CD4-positive, alpha-beta T cell treated with Interleukin-15 for 4 hours (primary cell): ENCODE data around the gene ALK.

Experiments used
- DNase-seq: peaks from one replicate; pipeline ENCODE4 v3.0.0-alpha.2; 2020; ENCODE audit warnings: low spot score

Gene ALK

DNA sequence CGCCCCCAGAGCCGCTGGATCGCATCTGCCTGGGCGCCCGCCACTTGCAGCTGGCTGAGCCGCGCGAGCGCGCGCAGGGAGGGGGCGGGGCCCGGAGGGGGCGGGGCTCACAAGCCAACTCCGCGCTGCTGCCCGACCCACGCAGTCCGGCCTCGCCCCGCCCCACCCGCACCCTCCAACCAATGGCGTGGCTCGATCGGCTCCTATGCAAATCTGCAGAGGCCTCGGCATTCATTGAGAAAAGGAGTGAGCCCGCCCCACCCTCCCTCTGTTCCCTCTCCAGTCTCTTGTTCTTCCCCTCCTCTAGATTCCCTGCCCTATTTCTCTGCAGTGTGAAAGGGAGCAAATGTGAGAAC, at the start of gene ALK:
Gene ALK (minus strand): TSS at position 27 of the 356 bp plus-strand sequence. CDS start 927 bp downstream, outside the sequence.
- DNase-seq: peak; percentile 24

DNA sequence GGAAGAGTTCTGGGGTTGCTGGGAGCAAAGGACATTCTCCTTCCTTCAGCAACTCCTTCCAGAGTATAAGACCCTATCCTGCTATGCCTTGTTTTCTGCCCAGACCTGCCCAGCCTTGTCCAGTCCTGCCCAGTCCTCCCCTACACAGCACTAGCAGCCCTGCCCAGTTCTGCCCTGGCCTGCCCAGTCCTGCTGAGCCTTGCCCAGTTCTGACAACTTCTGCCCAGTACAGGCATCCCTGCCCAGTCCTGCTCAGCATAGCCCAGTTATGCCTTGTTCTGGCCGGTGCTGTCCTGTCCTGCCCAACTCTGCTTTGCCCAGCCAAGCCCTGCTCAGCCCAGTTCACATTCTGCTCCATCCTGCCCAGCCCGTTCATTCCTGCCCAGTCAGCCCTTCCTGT, 44.9 kb upstream of the ALK start:
- DNase-seq: no peak

DNA sequence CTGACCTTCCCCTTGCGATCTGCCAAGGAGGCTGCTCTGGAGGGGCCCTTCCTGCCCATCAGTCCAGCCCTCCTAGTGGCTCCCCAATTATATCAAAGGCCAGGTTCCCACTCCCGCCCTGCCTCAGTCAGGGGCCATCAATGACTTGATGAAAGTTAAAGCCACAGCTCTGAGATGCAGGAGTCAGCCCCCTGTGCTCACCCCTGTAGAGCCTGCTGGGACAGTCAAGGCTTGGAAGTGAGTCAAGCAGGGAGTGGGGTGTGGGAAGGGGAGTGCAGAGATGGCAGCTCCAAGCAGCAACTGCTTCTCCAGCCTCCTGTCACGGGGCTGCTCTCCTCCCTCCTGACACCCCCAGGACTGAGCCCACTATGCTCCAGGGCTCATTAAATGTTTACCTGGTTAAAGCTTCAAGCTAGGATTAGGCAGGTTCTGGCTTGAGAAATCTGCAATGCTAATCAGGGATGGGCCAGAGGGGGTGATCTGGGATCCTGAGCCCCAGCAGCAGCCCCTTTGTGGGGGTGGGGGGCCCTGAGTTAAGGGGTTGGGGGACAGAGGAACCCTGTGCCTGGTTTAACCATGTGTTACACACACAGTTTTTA, 42.7 kb upstream of the ALK start:
- DNase-seq: no peak

DNA sequence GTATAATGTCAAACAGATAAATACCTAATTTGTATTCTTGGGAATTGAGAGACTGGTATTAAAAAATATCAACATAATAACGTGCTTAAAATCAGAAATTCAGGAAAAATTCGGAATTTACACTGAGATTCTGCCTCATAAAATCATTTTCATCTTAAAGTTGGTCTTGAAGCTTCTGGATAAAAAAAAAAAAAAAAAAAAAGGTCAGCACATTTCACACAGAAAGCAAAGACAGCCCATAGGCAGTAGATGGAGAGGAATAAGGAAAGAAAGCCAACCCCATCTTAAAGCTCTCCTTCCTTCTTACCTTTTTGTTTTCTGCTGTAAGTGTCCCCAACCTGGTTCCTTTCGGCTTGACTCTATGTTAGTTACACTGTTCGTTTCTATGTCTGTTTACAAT, 41.5 kb upstream of the ALK start:
- no peak for DNase-seq

DNA sequence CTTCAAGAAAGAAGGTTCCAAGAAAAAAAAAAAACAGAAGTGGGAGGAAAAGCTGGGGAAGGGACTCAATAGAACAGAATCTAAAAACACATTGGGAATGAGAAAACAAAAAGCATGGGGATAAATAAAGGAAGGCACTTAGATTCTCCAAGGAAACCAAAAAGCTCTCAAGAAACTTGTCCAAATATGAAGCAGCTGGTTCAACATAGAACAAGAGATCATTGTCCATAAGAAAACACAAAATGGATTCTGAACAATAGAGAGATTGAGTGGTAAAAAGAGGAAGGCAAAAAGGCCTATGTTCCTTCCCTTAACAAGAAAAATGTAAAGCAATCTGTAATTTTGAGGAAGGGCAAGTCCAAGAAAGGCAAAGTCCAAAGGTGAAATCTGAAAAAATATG, 32.9 kb upstream of the ALK start:
- no peak for DNase-seq

DNA sequence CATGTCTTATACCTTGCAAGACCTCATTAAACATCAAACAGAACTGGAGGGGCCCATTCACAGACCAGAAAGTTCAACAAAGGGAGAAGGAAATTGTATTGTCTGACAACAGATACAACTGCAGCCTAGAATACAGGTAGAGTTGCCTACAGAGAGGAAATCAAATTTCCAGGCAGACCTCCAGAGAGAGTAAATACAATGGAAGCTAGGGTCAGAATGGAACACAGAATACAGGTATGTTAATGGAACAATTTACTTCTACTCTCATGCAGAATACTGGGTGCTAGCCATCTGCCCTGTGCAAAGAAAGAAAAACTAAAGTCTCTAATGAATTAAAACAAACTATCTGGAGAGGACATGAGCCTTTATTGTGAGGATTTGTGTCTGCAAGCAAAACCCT, 31.6 kb upstream of the ALK start:
- no peak for DNase-seq

DNA sequence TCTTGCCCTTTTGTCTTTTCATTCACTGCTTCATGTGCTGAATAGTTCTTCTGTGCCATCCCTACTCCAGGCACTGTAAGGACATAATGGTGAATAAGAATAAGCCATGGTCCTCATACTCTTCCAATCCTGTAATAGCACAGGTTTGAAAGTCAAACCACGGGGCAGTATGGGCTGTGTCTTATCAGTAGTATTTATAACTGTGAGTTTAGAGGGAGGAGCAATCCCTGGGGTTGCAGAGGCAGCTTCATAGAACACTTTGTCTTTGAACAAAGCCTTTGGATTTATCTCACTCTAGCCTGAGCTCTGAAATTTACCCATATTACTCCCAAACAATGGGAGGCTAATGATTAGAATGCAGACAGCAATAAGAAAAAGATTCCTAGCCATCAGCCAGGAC, 30.2 kb upstream of the ALK start:
- DNase-seq: no peak

DNA sequence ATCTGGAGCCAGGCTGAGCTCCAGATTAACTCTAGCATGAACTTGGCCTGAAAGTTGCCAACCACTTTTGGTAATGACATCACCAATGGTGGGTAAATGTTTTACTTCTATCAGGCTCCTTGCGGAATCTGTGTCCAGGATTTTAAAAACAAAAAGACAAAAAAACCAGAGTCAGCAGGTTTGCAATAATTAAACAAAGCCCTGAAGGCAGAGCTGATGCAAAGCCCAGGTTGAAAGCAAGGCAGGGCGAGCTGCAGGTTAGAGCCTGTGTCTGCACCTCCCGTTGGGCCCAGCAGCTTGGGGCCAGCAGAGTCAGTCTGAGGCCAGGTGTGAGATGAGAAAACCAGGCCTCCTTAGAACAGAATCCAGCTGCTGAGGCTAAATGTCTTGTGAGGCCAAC, 29.1 kb upstream of the ALK start:
- DNase-seq: no peak

DNA sequence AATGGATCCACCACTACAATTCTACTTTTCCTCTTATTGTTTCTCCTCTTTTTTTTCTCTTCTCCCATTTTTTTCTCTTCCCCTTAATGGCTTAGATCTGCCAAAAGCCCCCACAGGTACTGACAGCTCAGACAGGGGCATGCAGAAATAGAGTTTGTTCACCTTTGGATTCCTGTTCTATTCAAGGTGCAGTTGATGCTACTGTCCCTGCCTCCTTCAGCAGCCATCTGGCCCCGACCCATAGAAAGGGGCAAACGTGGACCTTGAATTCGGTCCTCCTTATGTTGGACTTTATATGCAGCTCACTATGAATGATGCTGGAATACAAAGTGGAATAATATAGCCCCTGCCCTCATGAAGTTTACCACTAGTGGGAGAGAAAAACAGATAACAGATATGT, 27.7 kb upstream of the ALK start:
- no peak for DNase-seq

DNA sequence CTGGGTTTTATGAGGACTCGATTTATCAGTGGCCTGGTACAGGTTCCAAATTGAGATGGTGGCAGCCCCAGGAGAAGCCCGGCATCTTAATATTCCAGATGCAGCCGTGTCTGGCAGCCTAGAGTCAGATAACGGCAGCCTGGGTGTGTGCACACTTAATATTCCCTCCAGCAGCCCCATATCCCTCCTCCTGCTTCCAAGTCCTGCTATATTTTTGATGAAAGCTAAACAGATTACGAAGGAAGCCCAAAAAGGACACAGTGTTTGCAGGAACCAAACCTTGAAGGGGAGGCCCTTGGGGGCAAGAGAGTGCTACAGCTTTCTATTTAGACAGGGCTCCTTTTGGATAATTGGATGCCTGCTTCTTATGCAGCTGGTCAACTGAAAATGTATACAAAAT, 25.1 kb upstream of the ALK start:
- no peak for DNase-seq

DNA sequence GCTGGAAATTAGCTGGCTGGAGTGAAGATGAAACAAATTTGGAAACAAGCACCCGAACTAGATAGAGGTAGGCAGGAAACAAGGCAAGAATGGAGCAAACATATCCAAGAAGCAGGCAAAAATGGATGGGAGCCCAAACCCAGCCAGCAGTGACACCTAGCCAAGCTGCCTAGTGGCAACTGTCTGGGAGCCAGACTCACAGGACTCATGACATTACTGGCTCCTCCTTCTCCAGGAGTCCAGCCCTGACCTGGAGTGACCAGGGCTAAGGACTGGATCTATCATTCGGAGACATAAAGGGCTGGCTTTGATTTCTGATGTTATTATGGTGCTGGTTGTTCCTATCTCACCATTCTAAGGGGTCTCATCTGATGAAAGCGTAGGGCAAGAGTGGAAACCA, 21.3 kb upstream of the ALK start:
- DNase-seq: no peak

DNA sequence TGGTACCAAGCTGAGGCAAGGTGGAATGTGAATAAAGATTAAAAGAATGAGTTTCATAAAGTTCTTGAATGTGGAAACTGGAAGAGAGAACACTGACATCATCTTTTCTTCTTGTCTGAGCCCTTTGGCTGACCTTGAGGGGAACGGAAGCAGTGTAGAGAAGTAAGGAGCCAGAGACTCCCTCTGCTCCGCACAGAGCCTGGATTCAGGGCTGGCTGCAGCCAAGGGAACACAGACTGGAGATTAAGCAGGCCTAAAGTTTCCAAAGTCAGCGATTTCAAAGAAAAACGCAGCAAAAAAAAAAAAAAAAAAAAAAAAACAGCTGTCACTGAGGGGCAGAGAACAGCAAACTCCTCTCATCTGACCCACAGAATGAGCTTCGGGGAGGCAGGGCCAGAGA, 19.3 kb upstream of the ALK start:
- DNase-seq: no peak

DNA sequence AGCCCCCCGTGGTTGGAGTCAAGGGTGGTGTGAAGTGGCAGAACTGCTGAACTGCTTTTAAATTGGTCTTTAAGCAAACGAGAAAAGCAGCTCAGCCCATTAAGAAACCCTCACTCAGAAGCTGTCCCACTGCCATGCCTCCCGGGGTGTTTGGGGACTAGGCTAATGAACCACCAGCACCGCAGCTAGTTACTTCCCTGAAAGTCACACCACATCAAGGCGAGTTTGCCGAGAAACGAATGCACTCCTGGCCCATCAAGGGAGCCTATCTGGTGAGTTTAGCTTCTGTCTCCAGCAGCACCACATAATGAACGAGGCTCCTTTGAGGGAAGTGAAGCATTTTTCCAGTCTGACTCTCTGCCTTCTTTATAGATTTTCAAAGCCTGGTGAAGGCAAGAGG, 14.6 kb upstream of the ALK start:
- no peak for DNase-seq

DNA sequence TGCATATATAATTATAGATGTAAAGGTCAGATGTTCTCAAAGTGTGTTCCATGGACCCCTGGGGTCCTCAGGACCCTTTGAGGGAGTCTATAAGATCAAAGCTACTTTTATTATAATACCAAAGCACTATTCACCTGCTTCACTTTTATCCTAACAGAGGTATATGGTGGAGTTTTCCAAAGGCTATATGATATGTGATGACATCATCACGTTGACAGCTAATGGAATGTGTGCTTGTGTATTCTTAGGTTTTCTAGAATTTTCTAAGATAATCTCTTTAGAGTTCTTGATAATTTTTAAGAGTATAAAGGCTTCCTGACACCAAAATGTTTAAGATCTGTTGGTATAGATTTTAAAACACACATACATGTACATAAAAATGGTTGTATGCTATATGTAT, 10.4 kb upstream of the ALK start:
- DNase-seq: no peak

DNA sequence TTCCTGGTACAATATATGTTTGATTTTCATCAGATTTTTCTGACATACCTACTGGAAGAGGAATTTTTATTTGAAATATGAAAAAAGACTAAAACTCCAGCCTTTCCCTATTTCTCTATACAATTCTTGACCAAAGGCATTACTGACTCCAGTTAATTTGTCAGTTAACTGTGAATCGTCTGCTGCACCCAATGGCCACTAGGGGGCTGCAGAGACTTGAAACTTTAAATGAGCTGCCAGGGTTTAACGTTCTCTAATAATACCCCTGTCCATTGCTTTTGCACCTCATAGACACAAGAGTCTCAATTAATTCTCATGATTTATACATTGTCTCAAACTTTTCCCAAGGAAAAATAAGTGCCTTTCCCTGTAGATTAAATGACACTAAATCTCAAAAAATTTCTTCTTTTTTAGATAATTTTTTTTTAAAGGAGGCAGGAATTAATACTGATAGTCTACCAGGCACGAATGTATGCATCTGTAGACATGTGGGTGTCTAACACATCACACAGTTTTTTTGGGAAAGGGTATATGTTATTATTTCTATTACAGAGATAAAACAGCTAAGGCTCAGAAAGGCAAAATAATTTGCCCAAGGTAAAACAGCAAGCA, 1.8 kb upstream of the ALK start:
- peak; percentile 32 for DNase-seq

DNA sequence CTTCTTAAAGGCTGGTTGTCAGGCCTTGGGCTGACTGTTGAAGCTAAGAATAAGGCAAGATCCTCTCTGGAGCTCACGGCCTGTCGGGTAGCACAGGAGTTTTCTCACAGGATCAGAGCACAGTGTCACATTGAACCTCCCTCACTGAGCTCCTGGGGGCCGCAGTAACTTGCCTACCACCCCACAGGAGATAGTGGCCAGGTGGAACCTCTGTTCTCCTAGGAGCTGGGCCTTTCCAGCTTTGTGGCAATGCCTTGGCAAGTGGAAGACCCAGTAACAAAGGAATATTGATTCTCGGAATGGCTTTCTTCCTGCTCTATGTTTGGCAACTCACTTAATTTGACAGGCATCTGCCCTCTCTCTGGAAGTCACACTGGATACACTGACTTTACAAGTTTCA, 1.2 kb upstream of the ALK start:
- DNase-seq: no peak

DNA sequence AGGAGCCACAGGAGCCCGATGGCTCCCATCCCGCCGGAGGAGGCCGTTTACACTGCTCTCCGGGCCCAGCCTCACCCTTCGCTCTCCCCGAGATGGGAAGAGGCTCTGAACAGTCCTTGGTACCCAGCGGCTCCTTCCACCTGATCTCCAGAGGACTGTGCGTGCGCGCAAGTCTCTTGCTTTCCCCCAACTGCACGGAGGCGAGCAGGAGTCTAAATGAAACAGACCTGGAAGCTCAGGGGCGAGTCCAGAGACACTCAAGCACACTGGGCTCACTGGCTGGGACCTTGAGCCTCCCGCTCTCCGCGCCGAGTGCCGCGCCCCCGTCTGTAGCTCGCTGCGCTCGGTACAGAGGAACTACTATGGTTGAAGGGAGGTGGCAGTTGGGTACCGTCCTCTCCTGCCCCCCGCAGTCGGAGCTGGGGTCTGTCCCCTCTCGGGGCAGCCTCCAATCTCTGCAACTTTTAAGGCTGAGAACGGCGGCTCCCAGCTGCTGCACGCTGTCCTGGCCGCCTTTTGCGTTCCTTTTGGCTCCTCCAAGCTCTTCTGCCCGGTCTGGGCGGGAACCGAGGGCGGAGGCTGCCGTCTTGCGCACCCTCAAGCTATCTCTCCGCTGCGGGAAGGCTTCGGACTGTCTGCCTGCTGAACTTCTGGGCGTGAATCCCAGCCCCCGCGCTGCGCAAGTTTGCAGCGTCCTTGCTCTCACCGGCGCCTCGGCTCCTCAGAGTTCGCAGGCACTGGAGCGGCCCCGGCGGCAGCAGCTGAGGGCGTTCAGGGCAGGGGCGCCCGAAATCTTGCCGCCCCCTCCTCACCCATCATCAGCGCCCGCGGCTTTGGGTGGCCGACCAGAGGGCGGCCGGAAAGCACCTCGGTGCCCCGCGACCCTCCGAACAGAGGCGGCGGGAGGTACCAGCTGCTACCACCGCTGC, 491 bp downstream of the ALK start:
- DNase-seq: no peak

DNA sequence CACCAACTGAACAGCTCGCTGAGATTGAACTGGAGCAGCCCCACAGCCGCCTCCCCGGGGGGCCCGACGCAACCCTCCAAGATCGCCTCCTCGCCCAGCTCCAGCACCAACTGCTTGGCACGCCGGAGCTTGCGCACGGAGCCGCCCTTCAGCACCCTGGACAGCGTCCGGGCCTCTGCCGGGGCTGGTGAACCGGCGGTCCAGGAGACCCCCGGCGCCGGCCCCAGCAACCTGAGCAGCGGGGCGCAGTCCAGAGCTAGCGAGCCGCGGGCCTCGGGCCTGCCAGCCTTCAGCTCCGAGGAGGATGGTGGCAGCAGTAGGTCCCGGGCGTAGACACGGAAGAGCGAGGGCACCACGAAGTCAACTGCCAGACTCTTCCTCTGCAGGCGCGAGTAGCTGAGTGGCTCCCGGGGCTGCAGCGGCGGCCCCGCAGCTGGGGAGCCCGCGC, 1.2 kb downstream of the ALK start:
- DNase-seq: peak; percentile 2

DNA sequence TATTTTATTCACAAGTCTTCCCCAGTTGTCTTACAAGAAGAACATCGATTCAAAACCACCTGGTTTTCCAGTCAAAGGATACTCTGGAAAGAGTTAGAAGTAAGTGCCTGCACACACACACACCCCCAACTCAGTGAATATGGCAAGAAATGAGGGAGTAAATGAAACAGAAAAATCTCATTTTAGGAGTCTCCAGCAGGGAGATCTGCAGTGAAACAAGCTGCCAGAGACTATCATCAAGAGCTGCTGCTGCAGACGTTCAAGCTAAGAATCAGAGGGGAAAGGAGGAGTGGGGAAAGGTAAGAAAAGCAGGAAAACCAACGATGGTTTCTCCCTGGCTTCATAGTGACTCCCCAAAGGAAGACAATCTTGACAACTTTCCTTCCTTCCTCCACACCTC, 2.4 kb downstream of the ALK start:
- DNase-seq: no peak

DNA sequence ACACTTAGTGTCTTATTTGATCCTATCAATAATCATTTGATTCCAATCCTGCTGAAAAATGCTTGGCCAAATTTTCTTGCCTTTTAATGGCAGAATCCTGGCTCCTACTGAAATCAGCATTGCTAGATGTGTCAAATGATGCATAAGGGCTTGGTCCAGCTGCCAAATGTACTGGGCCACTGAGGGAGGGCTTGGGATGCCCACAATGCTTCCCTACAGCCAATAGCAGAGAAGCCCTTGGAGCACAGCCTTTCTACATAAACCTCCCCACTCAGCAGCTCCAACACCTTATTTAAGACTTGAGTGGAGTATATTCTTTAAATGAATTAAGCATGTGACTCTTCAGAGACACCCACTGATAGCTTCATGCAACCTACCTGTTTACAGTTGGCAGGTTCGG, 3.6 kb downstream of the ALK start:
- no peak for DNase-seq

DNA sequence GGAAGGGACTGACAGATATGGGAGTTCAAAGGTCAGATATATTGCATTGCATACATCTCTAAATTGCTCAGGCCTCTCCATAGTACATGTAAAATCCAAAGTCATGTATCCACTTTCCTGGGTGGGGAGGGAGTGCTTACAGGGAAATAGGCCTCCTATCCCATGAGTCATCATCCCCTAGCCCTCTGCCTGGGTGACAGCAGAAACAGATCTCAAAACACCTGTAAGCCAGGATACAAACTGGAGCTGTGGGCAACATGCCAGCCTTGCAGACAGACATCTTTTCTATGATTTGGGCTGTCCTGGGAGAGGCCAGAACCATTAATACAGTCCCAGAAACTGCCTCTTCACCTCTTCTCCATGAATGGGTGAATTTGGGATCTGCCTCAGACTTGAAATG, 4.8 kb downstream of the ALK start:
- no peak for DNase-seq

DNA sequence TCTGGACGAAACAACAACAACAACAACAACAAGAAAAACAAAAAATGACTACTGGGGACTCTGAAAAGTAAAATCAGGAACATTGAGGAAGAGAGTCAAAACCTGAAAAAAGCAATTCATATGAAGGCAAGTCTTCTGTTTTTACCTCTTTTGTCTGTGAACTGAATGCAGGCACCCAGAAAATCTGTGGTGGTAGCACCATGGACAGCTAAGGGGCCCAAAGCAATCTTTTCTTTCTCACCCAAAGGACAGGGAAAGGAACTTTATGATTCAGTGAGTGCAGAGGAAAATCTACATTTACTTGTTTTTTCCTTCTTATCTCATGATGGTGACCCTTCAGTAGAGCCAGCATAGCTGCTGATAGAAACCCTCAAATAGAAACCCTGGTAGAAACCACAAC, 10.4 kb downstream of the ALK start:
- DNase-seq: no peak

DNA sequence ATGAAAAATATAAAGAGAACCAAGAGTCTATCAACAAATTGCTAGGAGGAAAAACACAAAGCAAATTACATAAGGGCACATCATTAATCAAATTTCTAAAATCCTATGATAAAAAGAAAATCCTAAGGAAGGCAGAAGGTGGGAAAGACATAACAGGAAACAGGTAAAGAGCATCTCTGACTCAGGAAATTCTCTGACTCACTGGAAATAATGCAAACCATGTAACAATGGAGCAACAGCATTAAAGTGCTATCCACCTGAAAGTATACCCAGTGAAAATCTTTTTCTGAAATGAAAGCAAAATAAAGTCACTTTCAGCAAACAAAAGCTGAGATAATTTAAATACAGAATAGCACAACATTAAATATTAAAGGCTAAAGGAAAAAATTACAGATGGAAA, 10.9 kb downstream of the ALK start:
- no peak for DNase-seq
